NCI-H2196 (cell line): ENCODE measurements around the gene FADD.
"Not testable (repeated sequence)": the region's sequence is repeated elsewhere in the genome, so short reads cannot be mapped to it uniquely, and the experiment has no call there.

Experiments
- DNase-seq: peaks from one replicate; lab custom pipeline; 2025; ENCODE audit not compliant: unreplicated experiment; lab: John Stamatoyannopoulos, UW

FADD gene

GRCh38 chr11:70203751-70204465, 812 bp downstream of the FADD start:
- peak; percentile 47 for DNase-seq

GRCh38 chr11:70204466-70204799, 1.3 kb downstream of the FADD start:
- no peak for DNase-seq

- DNase-seq = no peak
Observed at GRCh38 chr11:70205049-70205725, 2.1 kb downstream of the FADD start.

- DNase-seq = no peak
Observed at GRCh38 chr11:70205766-70206165, 2.7 kb downstream of the FADD start.

GRCh38 chr11:70206226-70206981, 3.3 kb downstream of the FADD start:
- no peak for DNase-seq

- DNase-seq = no peak
Observed at GRCh38 chr11:70206982-70207376, 3.9 kb downstream of the FADD start.

- no peak for DNase-seq
Observed at GRCh38 chr11:70207531-70208131, 4.5 kb downstream of the FADD start.

GRCh38 chr11:70209391-70209912, 6.4 kb downstream of the FADD start:
- no peak for DNase-seq

GRCh38 chr11:70210051-70210501, 7.0 kb downstream of the FADD start:
- no peak for DNase-seq

- no peak for DNase-seq
Observed at GRCh38 chr11:70210530-70210929, 7.4 kb downstream of the FADD start.

GRCh38 chr11:70212227-70212811, 9.2 kb downstream of the FADD start:
- DNase-seq = no peak

GRCh38 chr11:70217388-70217787, 14.3 kb downstream of the FADD start:
- not testable (repeated sequence) for DNase-seq

GRCh38 chr11:70218076-70218475, 15.0 kb downstream of the FADD start:
- not testable (repeated sequence) for DNase-seq

GRCh38 chr11:70220136-70220535, 17.0 kb downstream of the FADD start:
- DNase-seq = no peak

GRCh38 chr11:70220920-70221319, 17.8 kb downstream of the FADD start:
- no peak for DNase-seq

GRCh38 chr11:70225681-70226177, 22.6 kb downstream of the FADD start:
- peak; percentile 7 for DNase-seq

GRCh38 chr11:70226183-70226582, 23.1 kb downstream of the FADD start:
- no peak for DNase-seq

GRCh38 chr11:70226967-70227366, 23.9 kb downstream of the FADD start:
- DNase-seq = no peak

GRCh38 chr11:70229737-70230136, 26.6 kb downstream of the FADD start:
- no peak for DNase-seq

- DNase-seq = no peak
Observed at GRCh38 chr11:70230151-70230839, 27.2 kb downstream of the FADD start.
